Subcutaneous adipose tissue (tissue), 4 donors: ENCODE results near the gene DOK5. TPM values are rescaled to one million over a fixed set of nuclear protein-coding genes. Genes with fewer than 3 reads are reported as not detected.

ENCODE experiments used
- CTCF ChIP-seq: fragments of 450-650 bp; IDR thresholded peaks from one replicate; pipeline ENCODE4 v1.5.1; 2016; ENCODE audit warnings: low read depth, mild to moderate bottlenecking, control low read depth, antibody characterized with exemption, moderate library complexity
- total RNA-seq, 4 donors: library from RNA; depleted of rRNA; stranded (reverse); fragments of >200 nt; gene quantifications; one replicate each; pipeline ENCODE4 v1.1.0, GENCODE V29; 2016

DOK5 gene
- total RNA-seq, 4 donors from 2014 or later: 0.82 to 2.6 (median 1.7) TPM

- peak; percentile 46 for TF ChIP-seq CTCF
These were observed 38.7 kb downstream of the DOK5 start for GRCh38 chr20:54514028-54514607.

- TF ChIP-seq CTCF: no peak
These were observed 40.6 kb downstream of the DOK5 start for GRCh38 chr20:54515793-54516628.

- TF ChIP-seq CTCF: no peak
These were observed 42.0 kb downstream of the DOK5 start for GRCh38 chr20:54517241-54517975.

GRCh38 chr20:54524849-54525248, 49.5 kb downstream of the DOK5 start:
- TF ChIP-seq CTCF: no peak

GRCh38 chr20:54525916-54526590, 50.7 kb downstream of the DOK5 start:
- TF ChIP-seq CTCF: no peak

- TF ChIP-seq CTCF: no peak
These were observed 51.4 kb downstream of the DOK5 start for GRCh38 chr20:54526801-54527200.
